Dedifferentiated amniotic fluid mesenchymal stem cell (primary cell): ENCODE results near the gene B3GNT5.

Experiments
- DNase-seq: peaks from one replicate; pipeline ENCODE4 v3.0.0-alpha.2; 2016; ENCODE audit errors: extremely low spot score

Gene B3GNT5

DNA sequence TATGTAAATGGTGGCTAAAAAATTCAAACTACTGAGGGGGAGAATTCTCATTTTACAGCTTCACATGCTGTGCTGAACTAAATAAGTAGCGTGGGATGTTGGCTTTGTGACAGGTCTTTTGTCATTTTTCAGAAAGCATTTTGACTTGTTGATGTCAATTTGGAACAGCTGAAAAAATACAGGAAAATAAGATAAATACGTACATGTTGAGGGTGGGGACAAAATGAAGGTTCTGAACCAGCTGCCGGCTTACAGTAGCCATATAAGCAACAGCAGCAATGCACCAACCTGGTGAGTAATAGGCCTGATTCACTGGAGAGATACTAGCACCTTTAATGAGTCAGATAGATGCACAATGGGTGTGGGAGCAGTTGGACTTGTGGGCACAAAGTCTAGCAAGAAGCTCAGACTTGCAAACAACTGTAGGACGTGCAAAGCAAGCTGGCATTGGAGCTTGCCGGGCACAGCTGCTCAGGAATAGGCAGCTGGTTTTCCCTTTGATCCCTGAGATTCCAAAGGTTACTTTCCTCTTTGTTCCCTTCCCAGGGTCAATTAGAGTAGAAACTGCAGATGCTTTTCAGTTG, 12.9 kb downstream of the B3GNT5 start:
- no peak for DNase-seq

DNA sequence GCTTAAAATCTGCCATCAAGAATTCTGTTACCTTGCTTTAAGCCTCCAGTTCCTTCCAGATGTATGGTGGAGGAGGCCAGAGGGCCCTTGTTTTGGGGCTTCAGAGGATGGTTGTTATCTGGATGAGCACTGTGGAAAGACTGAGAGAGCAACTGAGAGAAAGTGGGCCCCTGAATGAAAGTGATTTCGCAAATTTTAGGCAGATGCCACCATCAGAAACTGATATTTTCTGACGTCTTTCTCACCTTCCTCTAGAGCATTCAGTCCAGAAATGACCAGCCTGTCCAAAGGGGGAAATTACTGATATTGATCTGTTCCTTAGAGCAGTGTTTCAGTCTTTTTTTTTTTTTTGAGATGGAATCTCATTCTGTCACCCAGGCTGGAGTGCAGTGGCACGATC, 13.4 kb downstream of the B3GNT5 start:
- DNase-seq, result no peak

DNA sequence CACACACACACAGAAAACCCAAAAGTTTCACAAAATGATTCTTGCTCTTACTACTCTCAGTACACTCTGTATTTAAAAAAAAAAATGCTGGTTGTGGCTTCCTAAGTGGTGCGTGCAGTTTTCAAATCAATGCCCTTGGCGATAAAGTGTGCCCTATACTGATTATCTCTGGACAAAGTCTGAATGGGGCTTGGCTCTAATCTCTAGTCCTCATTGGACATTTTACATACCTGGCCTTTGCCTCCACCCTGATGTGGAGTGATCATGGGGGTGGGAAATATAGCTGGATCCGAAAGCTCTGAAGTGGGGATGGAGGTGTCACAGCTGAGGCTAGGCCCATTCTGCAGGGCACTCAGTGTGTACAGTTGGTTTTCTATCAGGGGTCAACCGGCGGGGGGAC, 14.1 kb downstream of the B3GNT5 start:
- no peak for DNase-seq

DNA sequence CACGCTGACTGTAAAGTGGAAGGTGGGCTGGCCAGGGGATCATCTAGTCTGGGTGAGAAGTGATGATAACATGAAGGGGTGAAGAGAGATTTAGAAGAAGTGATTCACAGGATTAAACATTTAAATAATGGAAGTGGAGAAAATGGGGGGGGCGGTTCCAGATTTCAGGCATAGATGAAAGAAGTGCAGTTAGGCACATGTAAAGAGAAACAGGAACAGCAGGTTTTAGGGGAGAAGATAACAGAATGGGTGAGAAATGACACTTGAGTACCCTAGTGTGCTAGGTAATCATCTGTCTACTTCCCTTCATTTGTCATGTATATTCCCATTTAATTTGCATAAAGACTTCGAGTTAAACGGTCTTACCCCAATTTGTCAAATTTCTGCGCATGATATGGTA, 15.3 kb downstream of the B3GNT5 start:
- no peak for DNase-seq

DNA sequence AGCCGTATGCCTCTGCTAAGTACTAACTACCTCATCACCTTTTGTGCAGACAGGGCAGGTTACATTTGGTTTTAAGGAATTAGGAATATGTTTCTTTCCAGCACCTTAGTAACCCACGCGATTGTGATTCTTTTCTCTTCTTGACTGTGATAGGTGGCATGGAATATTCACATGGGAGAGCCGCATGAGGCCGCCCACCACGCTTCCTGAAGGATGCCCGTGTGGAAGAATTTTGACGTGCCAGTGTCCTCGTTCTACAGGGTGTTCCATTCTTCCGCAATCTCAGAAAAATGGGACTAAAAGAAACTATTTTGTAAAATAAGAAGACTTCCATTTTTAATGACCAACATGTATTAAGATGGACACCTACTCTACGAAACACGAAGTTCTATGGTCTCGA, 16.3 kb downstream of the B3GNT5 start:
- no peak for DNase-seq

- no peak for DNase-seq
Measured at GRCh38 chr3:183270344-183270743, 17.3 kb downstream of the B3GNT5 start.

DNA sequence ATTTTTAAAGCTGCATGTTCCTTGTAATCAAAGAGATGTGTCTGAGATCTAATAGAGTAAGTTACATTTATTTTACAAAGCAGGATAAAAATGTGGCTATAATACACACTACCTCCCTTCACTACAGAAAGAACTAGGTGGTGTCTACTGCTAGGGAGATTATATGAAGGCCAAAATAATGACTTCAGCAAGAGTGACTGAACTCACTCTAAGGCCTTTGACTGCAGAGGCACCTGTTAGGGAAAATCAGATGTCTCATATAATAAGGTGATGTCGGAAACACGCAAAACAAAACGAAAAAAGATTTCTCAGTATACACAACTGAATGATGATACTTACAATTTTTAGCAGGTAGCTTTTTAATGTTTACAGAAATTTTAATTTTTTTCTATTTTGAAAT, 19.1 kb downstream of the B3GNT5 start:
- no peak for DNase-seq

- no peak for DNase-seq
Measured at GRCh38 chr3:183272791-183273190, 19.7 kb downstream of the B3GNT5 start.

DNA sequence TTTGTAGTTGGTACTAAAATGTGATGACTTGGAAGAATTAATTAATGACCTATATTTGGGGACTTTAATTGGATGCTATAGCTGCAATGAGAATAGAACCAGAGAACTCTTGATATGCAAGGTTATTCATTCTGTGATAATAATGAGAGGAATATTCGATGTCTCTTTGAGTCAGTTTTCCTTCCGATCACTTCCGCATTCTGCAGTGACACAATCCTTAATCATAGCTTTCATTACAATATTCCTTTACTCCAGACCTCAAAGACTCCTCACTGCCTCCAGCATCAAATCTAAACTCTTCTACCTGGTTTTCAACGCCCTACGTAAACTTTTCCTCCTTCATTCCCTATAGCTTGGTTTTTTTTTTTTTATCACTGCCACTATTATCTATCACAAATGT, 21.6 kb downstream of the B3GNT5 start:
- no peak for DNase-seq

DNA sequence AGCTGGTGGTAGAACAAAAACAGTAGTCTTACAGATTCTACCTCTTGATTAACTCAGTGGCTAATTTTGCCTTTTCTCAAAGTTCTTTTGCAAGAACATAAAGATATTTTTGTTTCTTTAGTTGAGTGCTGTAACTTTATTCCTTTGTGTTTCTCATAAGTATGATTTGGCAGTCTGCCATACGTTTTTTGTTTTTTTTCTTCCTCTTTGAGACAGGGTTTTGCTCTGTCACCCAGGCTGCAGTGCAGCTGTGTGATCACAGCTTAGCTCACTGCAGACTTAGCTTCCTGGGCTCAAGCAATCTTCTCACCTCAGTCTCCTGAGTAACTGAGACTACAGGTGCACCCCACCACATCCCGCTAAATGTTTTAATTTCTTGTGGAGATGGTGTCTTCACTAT, 22.4 kb downstream of the B3GNT5 start:
- DNase-seq, result peak; percentile 73

DNA sequence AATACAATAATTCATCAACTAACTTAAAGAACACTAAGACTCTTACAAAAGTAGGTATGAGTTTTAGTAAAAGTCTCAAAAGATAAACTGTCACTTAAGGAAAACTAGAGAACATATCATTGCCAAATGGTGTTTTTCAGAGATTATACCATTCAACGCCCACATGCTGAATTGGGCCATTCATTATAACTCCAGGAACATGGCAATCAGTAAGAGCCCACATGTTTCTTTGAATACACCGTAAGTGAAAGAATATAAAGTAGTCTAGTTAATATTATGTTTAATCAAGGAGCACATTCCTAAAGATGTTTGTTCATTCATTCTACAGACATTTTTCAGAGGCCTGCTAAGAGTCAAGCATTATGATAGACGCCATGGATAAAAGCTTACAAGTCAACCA, 22.9 kb downstream of the B3GNT5 start:
- no peak for DNase-seq

- no peak for DNase-seq
Measured at GRCh38 chr3:183277260-183277659, 24.2 kb downstream of the B3GNT5 start.

DNA sequence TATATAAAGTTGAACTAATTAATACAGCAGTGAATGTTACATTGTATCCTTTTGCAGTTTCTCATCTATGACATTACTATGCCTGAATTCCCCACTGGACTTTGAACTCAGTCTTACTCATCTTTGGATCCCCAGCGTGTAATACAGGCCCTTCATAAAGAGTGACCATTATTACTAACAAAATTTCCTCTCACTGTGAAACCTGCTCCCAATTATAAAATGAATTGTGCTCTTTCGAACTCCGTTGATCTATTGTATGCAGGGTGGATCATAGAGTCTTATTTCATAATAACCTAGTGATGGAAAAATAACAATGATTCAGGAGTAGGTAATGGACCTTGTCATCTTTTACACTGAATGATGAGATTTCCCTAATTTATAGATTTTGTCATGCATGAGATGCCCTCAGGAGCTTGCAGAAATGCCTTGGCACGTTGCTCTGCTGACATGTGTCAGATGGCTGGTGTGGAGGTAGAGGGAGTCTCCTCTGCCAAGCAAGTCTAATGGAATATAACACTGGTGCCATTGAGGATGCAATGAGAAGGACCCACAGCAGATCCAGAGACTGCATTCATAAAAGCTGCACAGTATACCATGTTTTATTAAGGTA, 25.5 kb downstream of the B3GNT5 start:
- DNase-seq, result no peak

DNA sequence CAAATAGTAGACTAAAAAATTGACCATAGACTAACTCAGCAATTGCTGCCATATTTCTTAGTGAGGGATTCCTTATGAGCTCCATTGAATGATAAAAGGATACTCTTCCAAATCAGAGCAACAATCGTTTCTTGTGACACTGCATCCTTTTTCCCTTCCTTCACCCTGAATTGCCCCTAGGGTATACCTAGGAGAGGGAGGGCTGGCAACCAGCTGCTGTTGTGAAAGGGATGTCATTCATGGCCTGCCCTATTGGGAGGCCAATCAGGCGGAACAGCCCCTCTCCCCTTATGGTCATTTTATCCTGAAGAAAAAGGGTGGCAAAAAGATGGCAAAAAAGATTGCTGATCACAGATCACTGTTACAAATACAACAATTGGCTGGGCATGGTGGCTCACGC, 26.3 kb downstream of the B3GNT5 start:
- DNase-seq, result no peak

GRCh38 chr3:183281126-183281797, 28.2 kb downstream of the B3GNT5 start:
- no peak for DNase-seq

DNA sequence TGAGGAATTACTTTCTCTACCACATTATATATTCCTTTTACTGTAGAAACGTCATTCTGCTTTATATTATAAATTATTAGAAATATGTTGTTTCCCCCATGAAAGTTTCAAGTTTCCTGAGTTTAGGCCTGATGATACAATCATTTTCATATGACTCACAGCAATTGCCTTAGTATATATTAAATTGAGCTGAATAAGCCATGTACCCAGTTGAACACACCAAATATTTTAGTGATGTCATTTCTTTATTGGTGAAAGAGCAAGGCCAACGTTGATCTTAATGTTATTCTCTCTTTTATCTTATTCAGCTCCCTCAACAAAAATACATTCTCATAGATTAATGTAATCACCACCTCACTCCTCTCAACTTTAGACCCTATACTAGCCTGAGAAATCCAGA, 30.8 kb downstream of the B3GNT5 start:
- DNase-seq, result no peak

DNA sequence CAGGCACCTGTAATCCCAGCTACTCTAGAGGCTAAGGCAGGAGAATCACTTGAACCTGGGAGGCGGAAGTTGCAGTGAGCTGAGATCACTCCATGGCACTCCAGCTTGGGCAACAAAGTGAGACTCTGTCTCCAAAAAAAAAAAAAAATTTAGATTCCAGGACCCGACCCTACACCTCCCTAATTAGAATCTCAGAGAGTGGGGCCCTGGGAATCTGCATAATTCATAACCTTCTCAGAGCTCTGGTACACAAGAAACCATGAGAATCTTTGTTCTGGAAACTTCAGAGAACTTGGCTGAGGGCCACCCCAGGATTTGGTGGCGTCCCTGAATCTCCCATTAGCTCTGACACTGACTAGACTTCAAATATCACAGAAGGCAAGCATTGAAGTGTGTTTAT, 31.5 kb downstream of the B3GNT5 start:
- DNase-seq, result no peak

DNA sequence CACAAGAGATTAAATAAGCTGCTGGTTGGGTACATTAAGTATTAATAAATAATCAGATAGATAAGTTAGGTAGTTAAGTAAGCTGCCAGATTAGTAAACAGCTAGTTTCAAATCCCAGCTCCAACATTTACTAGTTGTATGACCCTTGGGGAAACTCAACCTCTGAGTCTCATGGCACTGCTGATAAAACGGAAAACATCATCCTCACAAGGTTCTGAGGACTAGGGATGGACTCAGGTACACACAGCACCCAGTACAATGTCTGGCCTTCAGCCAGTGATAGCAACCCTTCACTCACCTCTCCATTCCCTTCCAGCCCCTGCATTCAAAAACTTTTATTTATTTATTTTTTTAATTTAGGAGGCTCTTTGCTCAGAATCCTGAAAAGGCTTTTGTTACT, 32.3 kb downstream of the B3GNT5 start:
- DNase-seq, result no peak

DNA sequence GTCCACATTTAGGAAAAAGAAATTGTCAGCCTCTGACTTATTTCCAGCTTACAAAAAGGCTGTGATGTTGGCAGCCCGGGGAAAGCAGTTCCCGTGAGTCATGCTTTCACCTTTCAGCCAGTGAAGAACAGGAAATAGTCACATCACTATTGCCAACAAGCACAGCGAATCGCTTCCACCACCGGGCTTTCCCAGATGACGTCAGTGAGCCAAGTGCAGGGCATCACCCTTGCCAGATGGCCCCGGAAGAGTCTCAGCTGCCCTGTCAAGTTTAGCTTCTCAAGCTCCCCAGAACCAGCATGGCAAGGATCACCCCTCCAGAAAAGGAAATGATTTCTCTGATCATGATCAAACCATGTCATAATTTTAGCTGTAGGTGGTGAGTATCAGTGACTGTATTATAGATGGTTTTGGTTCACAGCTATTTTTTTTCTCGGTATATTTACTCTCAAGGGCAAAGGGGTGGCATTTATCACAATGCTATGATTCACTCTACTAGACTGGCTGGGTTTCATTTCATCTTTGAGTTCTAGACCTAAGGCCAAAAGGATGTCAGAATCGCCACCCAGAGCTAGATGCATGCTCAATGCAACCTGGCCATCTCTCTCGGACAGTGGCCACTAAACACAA, 32.9 kb downstream of the B3GNT5 start:
- DNase-seq, result peak; percentile 92

- peak; percentile 60 for DNase-seq
Measured at GRCh38 chr3:183287301-183287971, 34.4 kb downstream of the B3GNT5 start.

DNA sequence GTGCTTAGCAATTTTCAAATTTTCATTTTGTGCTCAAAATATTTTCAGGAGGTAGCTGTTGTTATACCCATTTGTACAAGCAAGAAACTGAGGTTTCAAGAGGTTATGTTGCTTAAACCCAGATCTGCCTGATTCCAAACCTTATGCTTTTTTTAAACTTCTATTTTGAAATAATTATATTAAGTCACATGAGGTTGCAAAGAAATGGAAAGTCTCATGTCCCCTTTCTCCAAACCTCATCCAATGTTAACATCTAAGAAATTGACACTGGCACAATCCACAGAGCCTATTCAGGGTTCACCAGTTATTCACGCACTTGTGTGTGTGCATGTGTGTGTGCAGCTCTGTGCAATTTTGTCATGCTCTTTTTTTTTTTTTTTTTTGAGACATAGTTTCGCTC, 35.1 kb downstream of the B3GNT5 start:
- no peak for DNase-seq

- no peak for DNase-seq
Measured at GRCh38 chr3:183290216-183290615, 37.2 kb downstream of the B3GNT5 start.
